GM04503 (cell line): ENCODE data around the gene KLF7.

Experiments
- DNase-seq: peaks from one replicate; pipeline ENCODE4 v3.0.0-alpha.2; 2012; ENCODE audit warnings: low read depth

KLF7 gene

DNA sequence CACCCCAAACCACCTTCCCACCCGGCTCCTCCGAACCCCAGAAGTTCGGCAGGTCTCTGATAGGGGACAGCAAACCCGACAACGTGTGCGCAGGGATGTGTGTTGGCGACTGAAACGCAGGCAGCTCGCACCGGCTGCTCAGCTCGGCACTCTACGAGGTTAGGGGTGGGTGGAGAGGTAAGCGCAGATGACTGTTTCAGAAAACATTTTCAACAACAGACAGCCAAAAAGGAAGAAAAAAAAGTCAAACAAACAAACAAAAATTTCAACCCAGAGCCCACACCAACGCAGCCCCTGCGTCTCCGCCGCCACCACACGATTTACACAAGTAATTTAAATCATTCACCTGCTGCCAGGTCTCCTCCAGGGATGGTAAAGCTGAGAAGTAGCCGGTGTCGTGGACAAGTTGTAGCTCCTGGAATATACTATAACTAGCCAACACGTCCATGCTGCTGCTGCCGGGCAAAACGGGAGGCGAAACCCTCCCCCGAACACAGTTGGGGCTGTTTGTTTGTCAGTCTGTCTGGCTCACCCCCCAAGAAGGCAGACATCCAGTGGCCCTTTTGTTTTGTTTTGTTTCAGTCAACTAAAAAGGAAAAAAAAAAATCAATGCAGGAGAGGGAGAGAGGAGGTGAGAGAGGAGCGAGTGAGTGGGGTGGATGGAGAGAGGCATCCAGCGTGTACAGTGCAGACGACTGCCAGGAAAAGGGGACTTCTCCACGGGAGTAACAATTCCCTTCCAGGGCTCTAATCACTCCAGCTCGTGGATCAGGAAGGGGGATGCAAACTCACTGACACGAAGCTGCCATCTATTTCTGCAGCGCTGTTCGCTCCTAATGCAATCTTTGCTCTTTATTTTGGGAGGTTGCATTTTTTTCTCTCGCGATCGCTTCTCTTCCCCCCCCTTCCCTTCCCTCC lies at the start of gene KLF7:
TSS of gene KLF7 (minus strand) at position 828 of the 918 bp plus-strand sequence. CDS start at position 448, 380 bp downstream.
- DNase-seq = no peak

DNA sequence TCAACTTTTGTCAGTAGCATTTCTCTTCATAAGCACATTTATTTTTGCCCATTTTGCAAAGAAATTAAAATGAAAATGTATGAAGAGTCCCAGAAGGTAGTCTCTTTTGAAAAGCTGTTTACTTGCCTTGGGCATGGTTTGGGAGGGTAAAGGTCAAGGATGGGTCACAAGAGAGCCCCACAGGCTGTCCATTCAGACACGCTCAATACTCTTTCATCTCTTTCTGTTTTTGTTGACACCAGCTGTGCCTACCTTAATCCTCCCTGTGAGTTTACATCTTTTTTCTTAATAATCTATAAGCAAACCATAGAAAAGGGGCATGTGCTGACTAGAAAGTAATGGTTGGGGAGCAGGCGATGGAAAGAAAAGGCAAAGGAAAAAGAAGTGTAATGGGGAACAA lies 49.6 kb upstream of the KLF7 start:
- DNase-seq = no peak

DNA sequence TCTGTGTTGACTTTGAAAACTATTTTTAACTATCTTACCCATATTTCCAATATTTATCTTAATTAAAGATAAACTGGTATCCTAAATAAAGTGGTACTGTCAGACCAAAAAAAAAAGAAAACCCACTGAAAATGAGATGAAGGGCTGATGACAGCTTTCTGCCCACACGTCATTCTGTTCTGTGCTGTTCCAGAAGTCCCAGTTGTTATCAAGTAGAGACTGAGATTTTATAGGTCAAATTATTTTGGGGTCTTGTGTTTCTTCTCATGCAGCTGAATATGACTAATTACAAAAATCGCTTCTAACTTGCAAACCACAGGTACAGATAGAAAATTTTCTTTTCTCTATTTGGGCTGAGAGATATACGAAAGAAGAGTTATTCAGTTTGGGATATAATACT lies 48.7 kb upstream of the KLF7 start:
- DNase-seq = no peak

DNA sequence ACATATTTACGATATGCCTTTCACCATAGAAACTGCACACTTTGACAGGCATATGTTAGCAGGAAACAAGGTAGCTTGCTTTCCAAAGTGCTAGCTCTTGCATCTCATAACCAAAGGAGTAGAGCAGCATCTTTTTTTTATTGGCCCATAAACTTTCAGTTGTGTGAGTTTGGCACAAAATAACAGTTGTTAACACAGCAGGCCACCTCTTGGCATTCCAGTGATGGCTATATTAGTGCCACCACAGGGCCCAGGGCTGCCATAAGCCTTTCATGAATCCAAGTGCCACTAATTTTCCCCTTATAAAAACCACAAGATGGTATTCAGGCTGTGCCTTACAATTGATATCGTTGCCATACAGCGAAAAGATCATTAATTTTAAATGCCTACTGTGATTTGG lies 40.3 kb upstream of the KLF7 start:
- DNase-seq = no peak

DNA sequence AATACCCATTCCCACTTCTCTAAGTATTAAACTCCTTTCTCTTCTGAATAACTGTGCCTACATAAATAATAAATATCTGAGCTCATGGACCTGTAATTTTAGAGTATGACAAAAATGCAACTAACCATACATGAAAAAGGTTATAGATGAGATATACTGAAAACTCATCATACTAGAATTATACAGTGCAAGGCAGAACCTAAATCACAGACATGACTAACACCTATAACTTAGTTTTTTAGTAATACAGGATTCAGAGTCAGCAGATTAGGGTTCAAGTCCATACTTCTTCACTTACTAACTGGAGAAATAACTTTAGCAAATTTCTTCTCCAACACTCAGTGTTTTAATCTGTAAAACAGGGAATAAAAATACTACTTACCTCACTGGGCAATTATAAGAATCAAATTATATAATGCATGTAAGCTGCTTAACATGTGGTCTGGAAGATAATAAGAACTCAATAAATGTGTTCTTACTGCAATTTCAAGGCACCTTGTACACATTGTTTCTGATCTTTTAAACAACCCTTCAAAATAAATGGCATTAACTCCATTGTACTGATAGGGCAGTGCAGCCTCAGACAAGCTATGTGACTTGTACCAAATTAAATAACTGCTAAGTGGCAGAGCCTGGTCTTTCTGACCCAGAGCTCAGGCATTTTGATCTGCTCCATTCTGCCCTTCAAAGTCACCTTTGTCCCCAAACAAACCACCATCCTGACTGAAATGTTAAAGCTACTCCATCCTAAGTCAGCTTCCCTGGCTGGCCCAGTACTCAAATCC lies 39.6 kb upstream of the KLF7 start:
- no peak for DNase-seq

DNA sequence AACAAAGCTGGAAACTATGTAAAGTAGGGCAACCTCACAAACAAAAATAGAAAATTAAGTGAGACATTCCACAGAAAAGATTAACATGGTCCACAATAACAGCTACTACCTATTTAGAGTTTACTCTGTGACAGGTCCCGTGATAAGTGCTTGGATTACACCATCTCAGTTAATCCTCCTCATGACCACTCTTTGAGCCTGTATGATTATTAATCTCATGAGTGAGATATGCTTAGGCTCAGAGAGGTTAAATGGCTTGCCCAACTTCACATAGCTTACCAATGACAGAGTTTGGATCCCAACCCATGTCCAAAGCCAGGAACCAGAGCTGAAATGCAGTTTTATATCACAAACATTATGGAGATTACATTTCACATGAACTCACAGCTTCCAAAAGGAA lies 37.3 kb upstream of the KLF7 start:
- no peak for DNase-seq

DNA sequence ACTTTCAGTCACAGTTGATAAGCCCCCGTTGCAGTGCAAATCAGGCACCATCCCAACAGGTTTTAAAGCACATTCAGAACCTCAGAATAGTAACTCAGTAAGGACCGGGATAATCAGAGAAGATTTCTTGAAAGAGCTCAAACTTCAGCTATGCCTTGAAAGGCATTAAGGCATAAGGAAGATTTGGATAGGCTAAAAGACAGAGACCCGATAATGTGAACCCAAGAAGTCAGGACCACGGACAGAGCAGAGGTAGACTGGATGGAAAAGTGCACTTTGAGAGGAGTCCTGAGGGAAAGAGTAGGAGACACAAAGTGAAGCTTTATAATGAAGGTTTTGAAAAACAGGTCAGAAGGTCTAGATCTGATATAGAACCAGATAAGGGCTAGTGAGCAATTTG lies 36.9 kb upstream of the KLF7 start:
- DNase-seq = no peak

DNA sequence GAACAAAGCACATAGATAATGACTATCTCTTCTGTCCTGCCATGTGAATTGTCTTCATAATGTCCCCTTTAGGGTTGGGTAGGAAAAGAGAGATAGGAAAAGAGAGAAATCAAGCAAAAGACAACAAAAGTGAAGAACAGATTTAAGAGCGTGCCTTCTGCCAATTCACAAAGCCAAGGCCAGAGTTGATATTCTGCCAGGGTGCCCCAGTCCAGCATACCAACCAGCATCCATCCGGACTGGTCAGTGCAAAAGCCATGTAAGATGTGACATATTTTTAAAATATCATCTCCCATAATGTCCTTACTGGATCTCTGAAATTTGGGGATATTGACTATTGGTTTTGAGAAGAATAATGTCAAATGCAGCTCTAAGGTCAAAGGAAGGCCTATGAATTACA lies 35.7 kb upstream of the KLF7 start:
- DNase-seq = no peak

DNA sequence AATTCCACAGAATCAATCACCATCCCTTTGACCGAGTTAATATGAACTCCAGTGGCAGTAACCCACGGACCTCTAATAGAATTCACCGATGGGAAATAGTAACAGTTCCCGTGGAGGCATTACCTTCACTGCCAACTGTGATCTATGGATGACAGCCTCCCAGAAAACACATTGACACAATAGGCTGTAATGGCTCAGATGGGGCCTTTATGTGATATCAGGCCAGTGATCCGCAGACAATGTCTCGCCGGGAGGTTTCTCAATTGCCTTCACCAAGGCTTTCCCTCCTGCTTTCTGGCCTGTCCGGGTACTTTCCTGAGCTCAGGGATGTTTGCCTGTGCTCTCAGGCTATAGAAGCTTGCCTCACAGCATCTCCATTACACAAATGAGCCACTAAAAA lies 34.4 kb upstream of the KLF7 start:
- no peak for DNase-seq

DNA sequence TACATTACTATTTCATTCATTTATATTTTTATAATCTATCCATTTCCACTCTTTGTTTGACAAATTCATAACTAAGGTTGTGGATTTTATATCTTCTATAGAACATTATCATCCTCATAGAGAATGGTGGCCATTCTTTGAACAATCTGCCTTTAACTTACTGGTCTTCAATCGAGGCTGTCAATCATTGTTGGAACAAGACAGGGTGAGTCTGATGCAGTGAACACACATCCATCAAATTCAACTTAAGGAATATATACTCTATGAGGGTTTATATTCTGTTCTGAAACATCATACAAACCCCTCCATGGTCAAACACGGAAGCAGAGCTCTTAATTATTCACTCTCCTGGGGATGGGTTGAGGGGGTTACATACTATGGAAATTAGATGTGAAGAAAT lies 28.3 kb upstream of the KLF7 start:
- no peak for DNase-seq

DNA sequence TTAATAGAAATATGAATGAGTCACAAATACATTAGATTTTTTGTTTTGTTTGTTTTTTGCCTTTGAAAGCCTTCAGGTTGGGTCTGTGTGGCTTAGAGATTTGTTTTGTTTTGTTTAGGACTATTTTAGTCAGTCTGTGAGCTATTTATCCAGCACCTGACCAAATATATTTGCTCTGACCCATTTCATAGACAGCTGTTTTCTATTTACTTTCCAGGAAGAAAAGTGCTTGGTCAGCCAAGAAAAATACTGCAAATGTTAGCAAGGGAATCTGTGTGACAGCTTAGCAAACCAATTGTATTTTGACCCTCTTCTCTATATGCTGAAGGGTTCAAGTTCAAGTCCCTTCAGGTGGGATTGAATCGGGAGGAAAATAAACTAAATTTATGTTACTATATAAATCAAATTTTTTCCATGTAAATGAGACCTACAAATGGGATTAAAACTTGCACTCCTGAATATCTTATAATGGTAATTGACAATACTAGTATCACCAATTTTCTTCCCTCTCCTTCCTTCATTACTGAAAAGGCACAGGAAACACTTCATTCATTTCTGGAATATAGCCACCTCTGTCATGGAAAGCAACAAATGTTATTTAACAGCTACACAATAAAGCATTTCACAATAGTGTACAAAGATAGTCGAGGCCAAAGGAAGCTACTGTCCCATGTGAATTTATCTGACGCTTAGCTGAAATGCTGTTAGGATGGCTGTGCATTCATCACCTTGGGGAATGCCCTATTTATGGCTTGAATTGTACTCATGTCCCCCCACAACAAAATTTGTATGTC lies 23.1 kb upstream of the KLF7 start:
- DNase-seq = no peak

DNA sequence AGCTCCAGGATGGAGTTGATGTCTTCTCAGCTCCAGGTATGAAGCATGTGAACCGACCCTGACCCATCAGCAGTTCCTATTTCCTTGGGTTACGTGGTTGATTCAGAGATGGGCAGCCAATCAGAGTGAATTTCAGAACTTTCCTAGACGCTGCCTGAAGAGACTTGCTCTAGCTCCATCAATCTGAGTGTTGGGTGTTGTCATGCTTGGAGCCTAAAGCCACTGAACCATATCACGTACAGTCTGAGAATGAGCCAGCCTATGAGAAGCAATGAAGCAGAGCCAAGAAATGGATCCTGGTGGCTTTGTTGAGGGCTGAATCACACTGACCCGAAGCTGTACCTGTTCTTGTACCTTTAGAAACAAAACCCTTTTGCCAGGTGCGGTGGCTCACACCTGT lies 19.6 kb upstream of the KLF7 start:
- DNase-seq = no peak

DNA sequence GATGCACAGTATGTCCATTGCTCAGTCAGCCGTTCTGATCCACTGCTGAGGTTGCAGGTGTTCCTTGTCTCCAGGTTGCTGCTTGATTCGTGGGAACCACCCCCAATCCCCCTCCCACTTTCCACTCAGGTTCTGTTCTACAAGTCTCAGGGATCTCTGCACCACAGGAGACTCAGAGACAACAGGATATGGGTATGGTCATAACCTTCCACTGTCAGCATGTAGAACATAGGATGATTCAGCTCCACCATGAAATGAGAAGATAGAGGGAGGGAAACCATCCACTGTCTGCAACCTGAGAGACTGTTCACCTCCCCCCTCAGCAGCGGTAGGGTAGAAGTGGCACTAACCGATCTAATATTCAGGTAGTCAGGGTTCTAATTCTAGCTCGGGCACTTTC lies 19.0 kb upstream of the KLF7 start:
- DNase-seq = no peak

DNA sequence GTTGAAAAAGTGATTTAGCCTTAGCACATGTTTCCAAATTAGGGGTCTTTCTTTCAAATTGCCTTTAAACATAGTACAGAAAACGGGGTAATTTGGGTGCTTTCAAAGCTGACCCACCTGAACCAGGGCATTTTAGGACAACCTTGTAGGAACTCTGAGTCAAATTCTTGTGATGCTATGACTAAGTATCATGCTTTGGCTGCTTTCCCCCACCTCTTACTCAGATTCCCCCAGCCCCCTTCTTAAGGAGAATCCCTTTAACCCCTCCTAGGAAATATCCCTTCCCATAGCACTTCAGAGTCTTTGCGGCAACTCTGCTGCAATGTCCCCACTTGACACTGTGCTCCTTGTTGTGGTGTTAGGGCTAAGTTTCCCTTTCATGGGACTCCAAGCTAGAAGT lies 18.6 kb upstream of the KLF7 start:
- DNase-seq = no peak

DNA sequence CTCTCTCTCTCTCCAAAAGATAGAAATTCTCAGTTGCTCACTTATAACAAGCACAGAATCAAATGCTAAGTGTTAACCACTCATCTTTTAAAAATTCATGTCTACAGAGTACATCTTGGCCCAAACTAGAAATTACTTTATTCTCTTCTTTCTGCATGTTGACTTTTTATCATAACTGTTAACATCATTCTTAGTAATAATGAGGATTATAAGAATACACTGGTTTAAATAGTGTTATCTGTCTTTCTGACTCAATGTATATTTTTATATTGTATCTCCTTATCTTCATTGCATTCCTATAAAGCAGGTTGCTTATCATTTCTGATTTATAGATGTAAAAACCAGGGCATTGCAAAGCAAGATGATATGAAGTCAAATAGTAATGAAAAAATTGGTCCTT lies 17.8 kb upstream of the KLF7 start:
- no peak for DNase-seq

DNA sequence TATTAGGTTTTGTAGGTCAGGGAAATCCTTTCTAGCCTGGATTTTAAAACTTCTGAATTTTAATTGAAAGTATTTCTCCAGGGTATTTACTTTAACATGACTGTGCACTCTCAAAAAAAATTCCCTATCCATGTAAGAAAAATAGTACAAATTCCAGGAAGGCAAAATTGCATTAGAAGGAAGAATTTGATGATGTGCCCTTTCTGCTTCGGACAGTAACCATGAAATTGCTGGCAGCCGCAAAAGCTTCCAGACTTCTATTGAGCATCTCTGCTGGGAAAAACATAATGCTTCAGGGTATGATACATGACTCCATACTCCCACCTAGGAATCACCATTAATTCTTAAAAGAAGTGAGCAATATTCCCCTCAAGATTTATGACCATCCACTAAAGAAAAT lies 17.2 kb upstream of the KLF7 start:
- no peak for DNase-seq

DNA sequence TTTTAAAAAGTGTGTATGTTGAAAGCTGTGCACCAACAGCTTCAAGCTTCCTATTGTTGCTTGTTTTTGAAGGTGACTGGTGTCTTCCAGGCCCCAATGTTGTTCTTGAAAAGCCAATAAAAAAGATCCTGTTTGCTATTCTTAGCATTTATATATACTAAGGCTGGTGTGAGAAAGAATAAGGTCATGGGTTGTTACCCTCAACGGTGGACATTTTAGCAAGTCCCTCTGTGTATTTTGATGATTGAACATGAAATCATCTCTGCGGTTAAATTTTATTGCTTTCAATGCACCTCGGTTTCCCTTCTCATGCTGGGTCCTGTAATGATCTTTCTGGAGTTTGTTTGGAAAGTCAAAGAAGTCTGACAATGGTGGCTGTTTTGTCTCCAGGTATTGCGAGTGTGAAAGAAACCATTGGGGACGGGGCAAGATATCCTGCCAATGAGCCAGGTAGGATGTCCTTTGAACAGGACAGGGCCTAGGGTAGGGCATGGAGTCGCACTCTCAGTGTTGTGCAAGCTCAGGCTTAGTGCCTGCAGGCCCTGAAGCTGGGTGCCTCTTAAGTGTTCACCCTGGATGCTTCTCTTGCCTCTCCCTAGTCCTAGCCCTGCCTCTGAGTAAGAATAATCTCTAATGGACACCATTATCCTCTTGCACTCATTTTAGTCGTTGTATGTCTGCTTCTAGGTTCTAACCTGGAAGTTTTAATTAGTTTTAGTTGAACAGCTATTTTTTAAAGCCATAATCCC lies 16.0 kb upstream of the KLF7 start:
- DNase-seq = no peak

DNA sequence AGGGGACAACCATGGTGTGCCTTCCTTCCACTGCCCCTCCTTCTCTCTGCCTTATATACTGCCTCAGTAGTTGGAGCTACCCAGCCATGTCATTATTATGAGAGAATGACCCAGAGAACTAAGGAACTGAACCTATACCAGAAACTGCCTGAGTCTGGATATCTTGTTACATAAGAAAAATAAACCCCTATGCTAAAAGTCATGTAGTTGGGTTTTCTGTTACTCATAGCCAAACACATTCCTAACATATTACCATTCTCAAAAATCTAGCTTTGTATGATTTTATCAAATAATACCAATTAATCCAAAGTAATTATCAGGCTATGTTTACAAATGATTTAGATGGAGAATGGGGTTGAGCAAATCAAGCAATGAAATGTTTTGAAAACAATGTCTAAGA lies 15.0 kb upstream of the KLF7 start:
- DNase-seq = no peak

DNA sequence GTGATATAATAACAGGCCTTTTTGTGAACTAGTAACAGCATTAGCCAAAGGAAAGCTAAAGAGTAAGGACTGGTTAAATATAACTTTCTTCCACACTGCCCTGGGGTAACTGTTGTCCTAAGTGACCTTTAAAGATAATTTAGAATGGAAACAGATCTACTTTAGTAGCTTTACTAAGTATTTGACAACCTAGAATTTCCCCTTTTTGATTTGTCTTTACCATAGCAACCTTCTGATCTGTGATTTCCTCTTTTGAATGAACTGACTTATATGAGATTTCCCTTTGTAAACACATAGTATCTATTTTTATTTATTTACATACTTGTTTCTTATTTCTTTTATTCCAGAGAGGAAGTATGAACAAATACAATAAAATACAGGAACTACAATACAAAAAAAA lies 10.5 kb upstream of the KLF7 start:
- DNase-seq = no peak

DNA sequence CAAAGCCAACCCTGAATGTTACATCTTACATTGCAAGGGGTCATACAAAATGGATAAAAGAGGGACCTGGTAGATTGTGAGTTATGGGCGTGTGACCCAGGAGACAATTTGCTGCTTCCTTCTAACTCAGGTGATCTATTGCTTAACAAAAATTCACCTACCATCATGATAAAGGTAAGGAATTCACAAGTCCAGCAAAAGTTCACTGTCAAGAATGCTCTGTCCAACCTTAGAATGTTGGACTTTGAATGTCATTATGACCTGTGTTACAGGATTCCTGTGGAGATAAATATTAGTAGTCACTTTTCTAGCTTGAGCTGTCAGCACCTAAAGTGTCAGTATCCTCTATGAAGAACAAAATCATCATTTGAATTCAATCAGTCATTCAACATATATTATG lies 7.9 kb upstream of the KLF7 start:
- no peak for DNase-seq

DNA sequence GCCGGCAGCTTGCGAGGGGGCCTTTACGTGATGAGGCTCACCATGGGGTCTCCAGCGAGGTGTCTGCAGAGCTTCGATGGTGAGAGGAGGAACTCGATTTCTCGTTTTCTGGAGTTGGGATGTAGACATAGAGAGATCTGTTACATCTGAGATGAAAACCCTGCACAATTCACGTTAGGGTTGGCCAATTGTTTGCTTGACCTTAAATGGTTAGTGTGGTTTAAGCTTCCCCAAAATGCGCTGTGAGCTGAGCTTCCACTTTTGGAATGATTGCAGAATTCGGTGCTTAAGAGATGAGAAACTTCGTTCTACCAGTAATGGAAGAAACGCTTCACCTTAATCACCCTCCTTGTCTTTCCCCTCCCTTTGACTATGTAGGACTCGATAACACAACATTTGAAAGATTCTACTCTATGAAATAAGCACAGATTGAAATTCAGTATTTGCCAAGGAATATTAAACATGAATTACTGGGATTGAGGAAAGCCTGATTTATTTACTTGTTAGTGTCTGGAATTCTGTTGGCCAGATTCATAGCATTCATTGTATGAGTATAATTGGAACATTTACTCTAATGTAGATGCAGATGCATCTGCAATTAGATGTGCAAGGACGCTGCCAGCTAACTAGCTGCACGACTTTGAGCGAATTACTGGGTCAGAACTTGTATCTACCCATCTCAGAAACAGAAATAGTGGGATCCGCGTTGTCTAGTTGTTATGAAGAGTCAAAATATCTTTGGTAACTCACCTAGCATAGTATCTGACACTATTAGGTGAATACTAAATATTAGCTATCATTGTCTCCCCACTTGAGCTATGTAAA lies 1.6 kb upstream of the KLF7 start:
- DNase-seq = no peak
